Skin epidermis (tissue), 12 donors: ENCODE measurements around the gene TWF2.
A peak's percentile ranks its signal among the peaks of the same experiment; 100 is the strongest.

Source experiments
- H3K27ac ChIP-seq, 21 experiments: fragments of 200-600 bp; sonication (generic) in 11 of 21; one replicate each; pipeline ENCODE4 v1.5.0; 2020; ENCODE audit warnings: mild to moderate bottlenecking in 3 of 21, inconsistent platforms in 2 of 21, moderate library complexity in 2 of 21
- H3K4me3 ChIP-seq, 7 experiments: fragments of 200-600 bp; sonication (generic) in 2 of 7; one replicate each; pipeline ENCODE4 v1.5.0; 2020; ENCODE audit warnings: inconsistent platforms in 2 of 7, mild to moderate bottlenecking in 2 of 7, moderate library complexity in 1 of 7

TWF2 gene

GRCh38 chr3:52228266-52228665 is 10.7 kb downstream of the TWF2 start:
- no peak overlapping the region for H3K27ac ChIP-seq

GRCh38 chr3:52227766-52228165 is 11.2 kb downstream of the TWF2 start:
- Histone ChIP-seq H3K27ac (no peak overlapping the region), H3K4me3 (no peak overlapping the region)

More at GRCh38 chr3:52228266-52228665, 10.7 kb downstream of the TWF2 start:
- no peak overlapping the region for H3K4me3 ChIP-seq

- H3K4me3 ChIP-seq: no peak overlapping the region
- H3K27ac ChIP-seq: peak overlapping the region in 1 of 21 experiments; percentile 69
Measured at GRCh38 chr3:52227117-52227516, 11.8 kb downstream of the TWF2 start.

- Histone ChIP-seq H3K4me3 (no peak overlapping the region), H3K27ac (peak overlapping the region in 6 of 21 experiments; percentile 15 to 78 (median 56))
Measured at GRCh38 chr3:52226229-52226817, 12.6 kb downstream of the TWF2 start.

GRCh38 chr3:52225452-52226228 is 13.3 kb downstream of the TWF2 start, which contains the start of gene TLR9:
TLR9 (minus strand) TSS chr3:52225645; CDS start chr3:52225529, 116 bp downstream.
- Histone ChIP-seq H3K4me3 (no peak within 1 kb of the TSS), H3K27ac (peak within 1 kb of the TSS in 6 of 21 experiments; percentile 15 to 78 (median 56))

GRCh38 chr3:52223449-52224408 is 15.2 kb downstream of the TWF2 start:
- peak overlapping the region in 2 of 21 experiments; percentile 21 to 65 for H3K27ac ChIP-seq
- no peak overlapping the region for H3K4me3 ChIP-seq

- peak overlapping the region in 5 of 21 experiments; percentile 4 to 72 (median 50) for H3K27ac ChIP-seq
- H3K4me3 ChIP-seq: peak overlapping the region in 1 of 7 experiments; percentile 15
Measured at GRCh38 chr3:52222319-52223221, 16.4 kb downstream of the TWF2 start.

GRCh38 chr3:52221563-52222318 is 17.2 kb downstream of the TWF2 start:
- Histone ChIP-seq H3K4me3 (peak overlapping the region in 1 of 7 experiments; percentile 15), H3K27ac (peak overlapping the region in 7 of 21 experiments; percentile 4 to 72 (median 50))

GRCh38 chr3:52221141-52221562 is 17.8 kb downstream of the TWF2 start:
- peak overlapping the region in 5 of 21 experiments; percentile 10 to 72 (median 50) for H3K27ac ChIP-seq
- H3K4me3 ChIP-seq: no peak overlapping the region

- H3K4me3 ChIP-seq: no peak overlapping the region
- peak overlapping the region in 3 of 21 experiments; percentile 10 to 76 (median 47) for H3K27ac ChIP-seq
Measured at GRCh38 chr3:52220380-52221026, 18.5 kb downstream of the TWF2 start.

- no peak overlapping the region for H3K4me3 ChIP-seq
- H3K27ac ChIP-seq: peak overlapping the region in 18 of 21 experiments; percentile 22 to 80 (median 71)
Measured at GRCh38 chr3:52218937-52219650, 19.9 kb downstream of the TWF2 start.

- peak overlapping the region in 20 of 21 experiments; percentile 1 to 80 (median 68) for H3K27ac ChIP-seq
- H3K4me3 ChIP-seq: no peak overlapping the region
Measured at GRCh38 chr3:52218454-52218853, 20.5 kb downstream of the TWF2 start.

GRCh38 chr3:52218026-52218425 is 20.9 kb downstream of the TWF2 start:
- H3K4me3 ChIP-seq: no peak overlapping the region
- H3K27ac ChIP-seq: peak overlapping the region in 20 of 21 experiments; percentile 47 to 80 (median 70)

- H3K4me3 ChIP-seq: no peak overlapping the region
- H3K27ac ChIP-seq: peak overlapping the region in 20 of 21 experiments; percentile 47 to 80 (median 70)
Measured at GRCh38 chr3:52217409-52217805, 21.6 kb downstream of the TWF2 start.

GRCh38 chr3:52216585-52217408 is 22.2 kb downstream of the TWF2 start:
- Histone ChIP-seq H3K27ac (peak overlapping the region in 20 of 21 experiments; percentile 48 to 80 (median 70)), H3K4me3 (no peak overlapping the region)

- Histone ChIP-seq H3K27ac (peak overlapping the region in 3 of 21 experiments; percentile 31 to 79 (median 76)), H3K4me3 (no peak overlapping the region)
Measured at GRCh38 chr3:52215351-52215750, 23.6 kb downstream of the TWF2 start.
